HG03575 (cell line): ENCODE data around the gene EPSTI1.
"Not testable (repeated sequence)": the region's sequence is repeated elsewhere in the genome, so short reads cannot be mapped to it uniquely, and the experiment has no call there.

Source experiments
- ATAC-seq: cut with Tn5 transposase; IDR thresholded peaks from one replicate; pipeline ENCODE4 v1.9.1; 2021; ENCODE audit not compliant: unreplicated experiment, insufficient number of reproducible peaks, low FRiP score; ENCODE audit errors: extremely low read depth

Gene EPSTI1, protein sequence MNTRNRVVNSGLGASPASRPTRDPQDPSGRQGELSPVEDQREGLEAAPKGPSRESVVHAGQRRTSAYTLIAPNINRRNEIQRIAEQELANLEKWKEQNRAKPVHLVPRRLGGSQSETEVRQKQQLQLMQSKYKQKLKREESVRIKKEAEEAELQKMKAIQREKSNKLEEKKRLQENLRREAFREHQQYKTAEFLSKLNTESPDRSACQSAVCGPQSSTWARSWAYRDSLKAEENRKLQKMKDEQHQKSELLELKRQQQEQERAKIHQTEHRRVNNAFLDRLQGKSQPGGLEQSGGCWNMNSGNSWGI

DNA sequence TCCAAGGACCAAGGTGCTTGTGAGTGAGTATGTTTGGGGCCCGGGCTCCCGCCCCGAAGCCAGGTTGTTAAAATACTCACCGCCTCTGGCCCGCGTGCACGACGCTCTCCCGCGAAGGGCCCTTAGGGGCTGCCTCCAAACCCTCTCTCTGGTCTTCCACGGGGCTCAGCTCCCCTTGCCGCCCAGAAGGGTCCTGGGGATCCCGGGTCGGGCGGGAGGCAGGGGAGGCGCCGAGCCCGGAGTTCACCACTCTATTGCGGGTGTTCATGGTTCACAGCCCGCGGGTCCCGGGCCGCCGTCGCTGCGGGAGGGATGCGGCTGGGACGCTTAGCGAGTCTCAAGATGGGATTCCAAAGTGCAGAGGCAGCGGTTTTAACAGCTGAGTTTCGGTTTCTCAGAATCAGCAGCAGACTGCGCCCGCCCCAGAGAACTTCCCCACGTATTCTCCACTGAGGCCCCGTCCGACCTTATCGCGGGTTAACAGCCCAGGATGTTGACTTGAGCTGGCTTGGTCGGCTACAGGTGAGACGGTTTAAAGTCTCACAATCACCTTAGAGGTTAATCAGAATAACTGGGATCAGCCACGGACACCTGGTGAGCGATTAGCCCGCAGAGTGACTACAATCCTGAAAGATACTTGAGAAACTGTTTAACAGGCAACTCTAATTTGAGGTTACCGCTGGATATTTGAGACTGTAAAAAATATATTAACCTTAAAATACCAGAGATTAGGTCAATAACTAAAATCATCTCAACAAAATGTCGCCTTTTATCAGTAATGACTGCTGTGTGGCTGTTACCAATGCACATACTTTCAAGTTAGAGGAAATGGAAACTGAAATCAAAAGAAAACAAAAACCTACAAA is at the start of gene EPSTI1:
Gene EPSTI1 (minus strand): TSS at position 344 of the 866 bp plus-strand sequence. CDS start 76 bp downstream, at position 268.
- peak; percentile 47 for ATAC-seq

DNA sequence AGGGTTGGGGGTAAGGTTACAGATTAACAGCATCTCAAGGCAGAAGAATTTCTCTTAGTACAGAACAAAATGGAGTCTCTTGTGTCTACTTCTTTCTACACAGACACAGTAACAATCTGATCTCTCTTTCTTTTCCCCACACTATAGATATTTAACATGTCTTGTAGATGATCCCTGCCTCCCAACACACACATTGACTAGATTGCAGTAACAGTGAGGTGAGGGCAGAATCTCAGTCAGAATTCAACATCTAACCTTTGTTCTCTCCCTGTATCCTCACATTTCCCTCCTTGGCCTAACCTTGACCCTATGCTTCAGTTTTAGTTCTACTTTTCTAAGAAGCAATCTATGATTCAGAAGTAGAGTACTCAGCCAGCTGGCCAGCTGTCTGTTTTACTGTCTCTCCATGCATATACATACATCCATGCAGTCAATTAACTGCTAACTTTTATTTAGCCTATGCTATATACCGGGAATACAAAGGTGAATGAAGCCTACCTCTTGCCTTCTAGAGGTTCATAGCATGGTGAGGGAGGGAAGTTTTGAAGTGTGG is 49.4 kb upstream of the EPSTI1 start:
- ATAC-seq, result no peak

DNA sequence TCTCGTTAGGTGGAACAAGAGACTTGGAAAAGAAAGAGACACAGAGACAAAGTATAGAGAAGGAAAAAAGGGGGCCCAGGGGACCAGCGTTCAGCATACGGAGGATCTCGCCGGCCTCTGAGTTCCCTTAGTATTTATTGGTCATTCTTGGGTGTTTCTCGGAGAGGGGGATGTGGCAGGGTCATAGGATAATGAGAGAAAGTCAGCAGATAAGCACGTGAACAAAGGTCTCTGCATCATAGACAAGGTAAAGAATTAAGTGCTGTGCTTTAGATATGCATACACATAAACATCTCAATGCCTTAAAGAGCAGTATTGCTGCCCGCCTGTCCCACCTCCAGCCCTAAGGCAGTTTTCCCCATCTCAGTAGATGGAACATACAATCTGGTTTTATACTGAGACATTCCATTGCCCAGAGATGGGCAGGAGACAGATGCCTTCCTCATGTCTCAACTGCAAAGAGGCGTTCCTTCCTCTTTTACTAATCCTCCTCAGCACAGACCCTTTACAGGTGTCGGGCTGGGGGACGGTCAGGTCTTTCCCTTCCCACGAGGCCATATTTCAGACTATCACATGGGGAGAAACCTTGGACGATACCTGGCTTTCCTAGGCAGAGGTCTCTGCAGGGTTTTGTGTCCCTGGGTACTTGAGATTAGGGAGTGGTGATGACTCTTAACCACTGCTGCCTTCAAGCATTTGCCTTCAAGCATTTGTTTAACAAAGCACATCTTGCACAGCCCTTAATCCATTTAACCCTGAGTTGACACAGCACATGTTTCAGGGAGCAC is 48.7 kb upstream of the EPSTI1 start:
- not testable (repeated sequence) for ATAC-seq

DNA sequence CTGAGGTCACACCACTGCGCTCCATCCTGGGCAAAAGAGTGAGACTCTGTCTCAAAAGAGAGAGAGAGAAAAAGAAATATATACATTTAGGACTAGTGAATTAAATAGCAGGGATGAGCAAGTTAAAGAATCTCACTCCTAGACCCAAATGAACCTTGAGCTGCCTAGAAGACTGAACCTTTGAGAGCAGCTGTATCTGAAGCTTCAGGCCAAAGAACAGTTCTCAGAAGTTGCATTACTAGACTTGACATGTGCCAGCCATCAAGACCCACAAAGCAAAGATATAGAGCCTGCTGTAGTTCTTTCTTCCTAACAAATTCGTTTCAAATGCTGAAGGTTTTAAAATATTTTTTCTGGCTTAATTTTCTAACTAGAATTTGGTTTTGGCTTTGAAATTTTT is 47.9 kb upstream of the EPSTI1 start:
- ATAC-seq, result no peak

DNA sequence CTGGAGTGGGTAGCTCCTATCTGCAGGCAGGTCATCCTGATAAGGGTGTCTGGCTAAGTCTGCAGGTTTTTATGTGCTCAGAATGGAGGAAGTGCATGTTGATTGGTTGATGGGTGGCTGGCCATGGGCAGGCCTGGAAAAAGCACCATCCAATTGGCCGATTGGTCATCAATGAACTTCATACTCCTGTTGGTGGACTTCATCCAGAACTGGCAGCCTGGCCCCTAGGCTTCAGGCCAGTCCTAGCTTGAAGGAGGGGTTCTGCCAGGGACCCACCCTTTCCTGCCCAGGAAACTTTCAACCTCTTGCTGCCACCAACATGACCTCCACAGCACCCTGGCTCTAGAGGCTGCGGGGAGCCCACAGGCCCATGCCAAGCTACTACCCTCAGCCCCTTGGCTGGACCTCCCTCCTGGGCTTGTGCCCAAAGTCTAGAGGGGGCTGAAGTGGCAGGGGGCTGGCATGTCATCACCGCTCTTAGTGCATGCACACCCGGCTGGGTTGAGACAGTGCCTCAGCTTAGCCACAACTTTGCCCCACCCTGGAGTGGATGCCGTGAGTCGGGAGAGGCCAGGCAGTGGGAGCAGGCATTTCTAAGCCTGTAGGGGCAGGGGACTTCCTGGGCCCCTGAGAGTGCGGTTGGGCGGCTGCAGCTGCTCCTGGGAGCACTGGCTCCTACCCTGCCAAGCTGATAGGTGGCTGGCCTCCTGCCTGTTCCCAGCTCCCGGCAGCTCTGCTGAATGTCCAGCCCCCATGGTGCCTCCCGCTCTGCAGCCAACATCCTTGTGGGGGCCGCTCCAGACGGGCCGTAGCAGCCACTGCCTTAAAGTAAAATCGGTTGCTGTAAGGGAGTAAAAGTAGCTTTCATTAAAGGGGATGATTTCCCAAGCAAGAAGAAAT is 44.6 kb upstream of the EPSTI1 start:
- no peak for ATAC-seq

DNA sequence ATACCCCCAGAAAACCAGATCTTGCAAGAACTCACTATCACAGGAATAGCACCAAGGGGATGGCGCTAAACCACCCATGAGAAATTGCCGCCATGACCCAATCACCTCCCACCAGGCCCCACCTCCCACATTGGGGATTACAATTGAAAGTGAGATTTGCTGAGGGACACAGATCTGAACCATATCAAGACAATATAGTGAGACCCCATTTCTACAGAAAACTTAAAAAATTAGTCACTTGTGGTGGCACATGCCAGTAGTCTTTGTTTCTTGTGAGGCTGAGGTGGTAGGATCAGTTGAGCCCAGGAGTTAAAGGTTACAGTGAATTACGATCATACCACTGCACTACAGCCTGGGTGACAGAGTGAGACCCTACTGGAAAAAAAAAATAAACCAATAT is 41.0 kb upstream of the EPSTI1 start:
- ATAC-seq, result no peak

DNA sequence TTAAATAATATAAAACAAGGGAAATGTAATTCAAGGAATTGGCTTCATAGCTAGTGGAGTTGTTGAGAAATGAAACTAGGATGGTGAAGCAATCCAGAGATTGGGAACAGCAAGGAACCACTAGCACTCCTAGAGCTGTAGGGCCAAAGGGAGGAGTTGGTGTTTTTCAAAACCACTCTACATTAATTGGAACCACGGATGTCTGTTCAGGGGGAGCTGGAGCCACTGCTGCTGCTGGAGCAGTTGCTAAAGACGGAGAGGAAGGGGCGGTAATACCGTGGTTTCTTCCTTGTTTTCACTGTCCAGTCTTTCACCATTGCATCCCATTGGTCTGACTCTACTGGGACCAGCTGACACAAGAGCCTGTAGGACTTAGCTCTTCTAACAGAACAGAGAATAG is 39.8 kb upstream of the EPSTI1 start:
- ATAC-seq, result no peak

DNA sequence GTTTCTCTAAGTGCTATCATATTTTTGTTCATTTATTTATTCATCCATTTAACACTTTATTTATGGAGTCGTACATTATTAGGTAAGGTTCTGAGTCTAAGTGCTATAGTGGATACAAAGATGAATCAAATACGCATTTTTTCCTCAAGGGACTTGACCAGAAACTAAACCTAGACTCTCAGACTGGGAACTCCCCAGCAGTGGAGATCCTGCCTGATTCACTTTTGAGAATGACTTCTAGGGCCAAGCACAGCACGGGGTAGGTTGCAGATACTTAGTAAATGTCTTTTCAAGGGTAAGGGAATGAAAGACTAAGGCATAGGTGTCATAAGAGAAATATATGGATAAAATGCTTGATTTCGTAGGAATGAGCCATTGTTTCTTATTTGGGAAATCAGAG is 38.5 kb upstream of the EPSTI1 start:
- ATAC-seq, result no peak

DNA sequence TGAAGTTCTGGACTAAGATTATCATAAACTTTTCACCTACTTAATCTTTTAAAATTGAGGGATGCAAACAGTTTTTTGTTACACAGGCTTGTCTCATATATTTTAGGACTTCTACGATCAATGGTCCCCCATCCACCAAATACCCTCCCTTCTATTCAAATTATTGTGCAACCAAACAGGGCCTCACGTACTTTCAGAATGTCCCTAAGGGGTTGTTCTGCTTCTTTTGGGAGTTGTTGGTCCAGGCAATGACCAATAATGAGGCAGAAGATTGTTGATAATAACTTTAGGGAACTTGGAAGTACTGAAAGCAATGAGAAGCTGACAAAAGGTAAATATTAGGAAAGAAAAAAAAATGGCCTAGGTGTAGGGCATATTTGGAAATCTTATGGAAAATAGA is 34.2 kb upstream of the EPSTI1 start:
- no peak for ATAC-seq

DNA sequence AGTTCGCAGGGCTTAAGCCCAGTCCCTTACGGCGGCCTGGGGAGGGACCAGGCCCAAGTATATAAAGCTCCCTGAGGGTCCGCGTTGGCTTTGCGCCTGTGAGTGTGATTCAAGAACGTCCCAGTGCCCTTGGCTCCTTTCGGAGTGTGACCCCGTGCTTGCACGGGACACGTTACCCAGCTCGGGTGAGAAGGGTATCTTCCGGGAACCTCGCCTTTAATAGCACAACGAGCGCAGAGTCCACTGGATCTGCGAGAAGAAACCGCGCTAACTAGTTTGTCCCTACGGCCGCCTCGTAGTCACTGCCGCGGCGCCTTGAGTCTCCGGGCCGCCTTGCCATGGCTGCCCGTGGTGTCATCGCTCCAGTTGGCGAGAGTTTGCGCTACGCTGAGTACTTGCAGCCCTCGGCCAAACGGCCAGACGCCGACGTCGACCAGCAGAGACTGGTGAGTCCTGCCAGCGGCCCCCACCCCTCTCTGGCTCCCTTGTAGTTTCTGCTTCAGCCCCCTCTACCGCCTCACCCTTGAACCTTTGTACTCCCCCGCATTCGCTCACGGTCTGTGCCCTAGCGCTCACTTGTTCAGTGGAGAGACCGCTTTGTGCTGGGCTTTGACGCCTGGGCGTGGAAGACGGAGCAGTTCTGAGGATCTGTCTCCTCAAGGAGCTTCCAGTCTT is 31.4 kb upstream of the EPSTI1 start, which contains the start of gene DNAJC15:
Gene DNAJC15 (plus strand): TSS at position 298 of the 675 bp plus-strand sequence. CDS start 41 bp downstream, at position 339.
- peak; percentile 46 for ATAC-seq

DNA sequence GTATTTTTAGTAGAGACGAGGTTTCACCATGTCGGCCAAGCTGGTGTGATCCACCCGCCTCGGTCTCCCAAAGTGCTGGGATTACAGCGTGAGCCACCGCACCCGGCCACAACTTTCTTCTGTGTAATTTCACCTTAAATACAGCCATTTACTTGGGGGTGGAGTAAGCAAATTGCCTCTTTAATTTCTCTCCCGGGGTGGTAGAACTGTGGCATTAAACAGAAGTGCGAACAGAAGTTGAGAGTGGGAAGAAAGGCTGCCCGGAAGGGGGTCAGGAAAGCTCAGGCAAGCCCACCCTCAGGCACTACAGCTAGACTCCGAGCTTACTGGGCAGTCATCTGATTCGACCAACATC is 30.9 kb upstream of the EPSTI1 start:
- no peak for ATAC-seq

DNA sequence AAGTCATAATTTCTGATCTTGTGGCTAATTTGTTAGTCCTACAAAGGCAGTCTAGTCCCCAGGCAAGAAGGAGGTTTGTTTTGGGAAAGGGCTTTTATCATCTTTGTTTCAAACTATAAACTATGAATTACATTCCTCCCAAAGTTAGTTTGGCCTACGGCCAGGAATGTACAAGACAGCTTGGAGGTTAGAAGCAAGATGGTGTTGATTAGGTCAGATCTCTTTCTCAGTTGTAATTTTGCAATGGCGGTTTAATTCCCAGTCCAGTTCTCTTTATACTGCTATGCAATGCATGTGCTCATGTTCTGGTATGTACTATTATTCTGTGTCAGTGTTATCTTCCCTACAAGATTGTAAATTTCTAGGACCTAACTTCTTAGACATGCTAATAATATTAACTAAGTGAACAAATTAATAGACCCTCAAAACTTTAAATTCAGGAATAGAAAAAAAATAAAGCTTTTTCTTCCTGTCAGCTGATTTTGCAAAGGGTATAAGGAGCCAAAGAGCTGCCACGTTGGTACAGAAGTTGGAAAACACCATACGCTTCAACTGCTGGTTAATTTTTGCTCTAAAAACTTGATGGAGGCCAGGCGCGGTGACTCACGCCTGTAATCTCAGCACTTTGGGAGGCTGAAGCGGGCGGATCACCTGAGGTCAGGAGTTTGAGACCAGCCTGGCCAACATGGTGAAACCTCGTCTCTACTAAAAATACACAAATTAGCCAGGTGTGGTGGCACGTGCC is 30.1 kb upstream of the EPSTI1 start:
- no peak for ATAC-seq

DNA sequence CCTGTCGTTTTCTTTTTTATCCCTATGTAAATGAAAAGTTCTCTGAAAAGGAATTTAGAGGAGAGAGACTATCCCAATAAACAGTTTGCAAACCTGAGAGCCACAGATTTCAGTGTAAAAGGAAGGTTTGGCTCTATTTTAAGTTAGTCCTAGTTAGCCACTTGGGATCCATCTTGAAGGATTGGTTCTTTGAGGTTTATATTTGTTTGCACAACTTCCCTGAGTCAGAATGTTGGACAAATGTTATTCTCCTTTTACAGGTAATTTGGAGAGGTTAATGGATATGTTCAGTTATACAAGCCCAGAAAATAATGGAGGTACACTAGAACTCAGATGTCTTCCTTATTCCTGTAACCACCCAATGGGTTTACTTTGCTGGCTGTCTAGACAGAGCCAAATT is 28.8 kb upstream of the EPSTI1 start:
- no peak for ATAC-seq

DNA sequence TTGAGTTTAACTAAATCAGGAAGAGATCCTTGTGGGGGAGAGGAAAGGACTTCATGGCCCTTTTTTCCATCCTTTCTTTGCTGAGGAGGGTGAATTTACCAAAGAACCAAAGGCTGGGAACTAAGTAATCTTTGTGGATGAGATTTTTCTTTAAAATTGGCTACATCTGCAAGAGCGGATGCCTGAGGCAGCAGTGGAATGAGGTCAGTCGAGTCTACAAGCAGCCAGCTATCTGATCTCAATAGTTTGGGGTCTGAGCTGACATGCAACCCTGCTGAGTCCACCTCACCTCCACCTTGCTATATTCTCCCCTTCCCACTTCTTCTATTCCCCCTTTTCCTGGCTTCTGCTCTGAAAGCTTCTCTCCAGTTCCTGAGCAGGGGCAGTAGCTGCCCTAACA is 27.8 kb upstream of the EPSTI1 start:
- no peak for ATAC-seq

DNA sequence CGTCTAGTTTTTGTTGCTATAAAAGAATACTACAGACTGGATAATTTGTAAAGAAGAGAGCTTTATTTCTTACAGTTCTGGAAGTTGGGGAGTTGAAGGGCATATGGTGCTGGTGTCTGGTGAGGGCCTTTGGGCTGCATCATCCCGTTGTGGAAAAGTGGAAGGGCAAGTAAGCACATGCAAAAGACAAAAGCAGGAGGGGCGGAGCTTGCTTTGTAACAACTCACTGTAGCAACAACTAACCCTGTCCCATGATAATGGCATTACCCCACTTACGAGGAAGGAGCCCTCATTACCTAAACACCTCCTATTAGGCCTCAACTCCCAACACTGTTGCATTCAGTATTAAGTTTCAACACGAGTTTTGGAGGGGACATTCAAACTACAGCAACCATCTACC is 24.2 kb upstream of the EPSTI1 start:
- no peak for ATAC-seq

DNA sequence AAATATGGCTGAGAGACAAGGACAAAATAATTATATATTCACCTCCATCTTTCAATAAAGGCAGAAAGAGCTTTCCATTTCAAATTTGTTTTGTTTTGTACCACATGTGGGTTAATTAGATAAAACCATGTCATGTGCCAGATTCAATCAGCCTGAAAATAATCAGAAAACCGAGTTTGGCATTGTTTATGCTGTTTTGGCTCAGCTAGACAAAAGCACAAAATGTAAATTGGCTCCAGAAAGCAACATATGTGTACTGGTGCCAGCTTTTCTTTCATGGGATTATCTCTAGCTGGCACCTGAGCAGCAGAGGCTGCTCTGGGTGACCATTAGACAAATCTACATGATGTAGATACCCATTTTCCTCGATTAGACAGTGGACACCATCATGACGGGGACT is 22.1 kb upstream of the EPSTI1 start:
- no peak for ATAC-seq

DNA sequence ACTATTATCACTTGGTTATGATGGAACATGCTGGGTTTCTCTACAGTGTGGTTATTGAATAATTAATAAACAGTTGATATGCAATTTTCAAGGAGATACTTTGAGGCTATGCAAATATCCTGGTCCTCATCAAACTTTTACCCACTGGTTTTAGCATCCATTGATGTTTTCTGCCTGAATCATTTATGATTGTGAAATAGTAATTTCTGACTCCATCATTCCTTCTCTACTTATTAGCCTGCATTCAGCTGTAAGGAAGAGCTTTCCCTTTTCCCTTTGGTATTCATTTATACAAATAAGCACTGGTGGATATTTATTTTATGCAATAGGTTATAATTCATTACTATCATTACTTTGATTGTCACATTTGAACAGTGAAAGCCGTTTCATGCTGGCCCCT is 17.5 kb upstream of the EPSTI1 start:
- ATAC-seq, result no peak
